ENCODE results near the gene DPYSL5. TPM values are rescaled to one million over a fixed set of nuclear protein-coding genes. Genes with fewer than 3 reads are reported as not detected.

DPYSL5 gene
- total RNA-seq, 2 donors from 2014 or later: 3.1 to 3.5 TPM

DNA sequence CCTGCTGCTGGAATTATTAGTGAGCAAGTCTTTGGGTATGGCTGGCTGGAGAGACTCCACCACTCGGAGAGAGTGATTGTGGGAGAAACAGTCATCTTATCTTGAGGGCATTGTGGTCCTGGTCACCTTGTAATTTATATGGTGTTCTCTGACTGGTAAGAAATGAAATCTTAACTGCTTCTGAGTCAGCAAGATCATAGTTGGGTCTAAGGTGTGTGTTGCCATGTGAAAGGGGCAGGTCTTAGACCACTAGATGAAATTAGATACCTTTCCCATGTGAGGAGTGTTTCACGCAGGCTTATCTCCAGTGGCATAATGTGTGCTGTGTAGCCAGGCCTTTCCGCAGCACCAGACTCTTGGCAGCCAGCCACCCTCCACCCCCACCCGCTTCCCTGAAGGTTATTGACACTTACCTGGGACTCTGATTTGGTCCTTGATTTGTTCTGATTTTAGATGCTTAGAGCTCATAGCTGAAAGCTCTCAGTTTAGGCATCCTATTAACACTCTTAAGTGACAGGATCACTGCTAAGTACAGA, 130.2 kb downstream of the DPYSL5 start:
- Histone ChIP-seq H3K9me3 (ENCODE audit: control insufficient read depth, low read length) (no peaks in the 10 kb centered on the region), H3K27ac (ENCODE audit: low read depth, low read length) (no peak overlapping the region), H3K27me3 (ENCODE audit: control insufficient read depth, insufficient read depth, low read length, poor library complexity, severe bottlenecking) (peaks cover 2% of the 10 kb centered on the region), H3K4me3 (ENCODE audit: low read length) (no peak overlapping the region), H3K4me1 (ENCODE audit: control insufficient read depth, insufficient read depth, low read length) (peaks cover 5% of the 10 kb centered on the region), H3K9ac (ENCODE audit: extremely low read depth, low read length, poor library complexity, severe bottlenecking) (no peak overlapping the region), H3K36me3 (ENCODE audit: control insufficient read depth, insufficient read depth, low read length) (no peaks in the 10 kb centered on the region)
- H3K27me3 Mint-ChIP-seq (ENCODE audit: insufficient read depth): peaks cover 22% of the 10 kb centered on the region
- H3K4me1 Mint-ChIP-seq: no peaks in the 10 kb centered on the region
- no peak for DNase-seq
- H3K4me3 Mint-ChIP-seq: no peak overlapping the region
- no peaks in the 10 kb centered on the region for H3K36me3 Mint-ChIP-seq (ENCODE audit: low read depth)
- no peaks in the 10 kb centered on the region for H3K9me3 Mint-ChIP-seq
- no peak overlapping the region for H3K27ac Mint-ChIP-seq
- TF ChIP-seq, protein P1, sequence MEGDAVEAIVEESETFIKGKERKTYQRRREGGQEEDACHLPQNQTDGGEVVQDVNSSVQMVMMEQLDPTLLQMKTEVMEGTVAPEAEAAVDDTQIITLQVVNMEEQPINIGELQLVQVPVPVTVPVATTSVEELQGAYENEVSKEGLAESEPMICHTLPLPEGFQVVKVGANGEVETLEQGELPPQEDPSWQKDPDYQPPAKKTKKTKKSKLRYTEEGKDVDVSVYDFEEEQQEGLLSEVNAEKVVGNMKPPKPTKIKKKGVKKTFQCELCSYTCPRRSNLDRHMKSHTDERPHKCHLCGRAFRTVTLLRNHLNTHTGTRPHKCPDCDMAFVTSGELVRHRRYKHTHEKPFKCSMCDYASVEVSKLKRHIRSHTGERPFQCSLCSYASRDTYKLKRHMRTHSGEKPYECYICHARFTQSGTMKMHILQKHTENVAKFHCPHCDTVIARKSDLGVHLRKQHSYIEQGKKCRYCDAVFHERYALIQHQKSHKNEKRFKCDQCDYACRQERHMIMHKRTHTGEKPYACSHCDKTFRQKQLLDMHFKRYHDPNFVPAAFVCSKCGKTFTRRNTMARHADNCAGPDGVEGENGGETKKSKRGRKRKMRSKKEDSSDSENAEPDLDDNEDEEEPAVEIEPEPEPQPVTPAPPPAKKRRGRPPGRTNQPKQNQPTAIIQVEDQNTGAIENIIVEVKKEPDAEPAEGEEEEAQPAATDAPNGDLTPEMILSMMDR (conservative IDR thresholded peaks at IDR 0.05): no peak
- 91 to 94% methylated on average over 2 to 4 of the region's 4 CpGs for WGBS, 2 experiments (ENCODE audit: insufficient coverage in 1 of 2, insufficient read length in 1 of 2)

DNA sequence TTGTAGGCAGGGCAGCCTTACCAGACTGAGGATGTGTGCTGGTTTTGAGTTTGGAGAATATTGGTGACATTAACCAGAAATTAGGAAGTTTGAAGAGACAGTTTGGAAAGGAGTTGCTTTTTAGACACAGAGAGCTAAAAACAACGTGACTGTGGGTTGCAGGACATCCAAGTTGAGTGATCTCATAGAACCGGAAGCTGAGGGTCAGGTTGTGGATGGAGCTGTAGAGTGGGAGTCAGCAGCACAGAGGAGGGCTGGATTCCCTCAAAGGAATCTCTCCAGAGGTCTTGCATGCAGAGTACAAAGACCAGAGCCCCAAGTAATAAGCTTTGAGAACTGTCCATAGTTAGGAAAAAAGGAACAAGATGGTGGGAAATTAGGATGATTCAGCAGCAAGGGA, 131.8 kb downstream of the DPYSL5 start:
- Mint-ChIP-seq H3K27ac (no peak overlapping the region), H3K27me3 (ENCODE audit: insufficient read depth) (peaks cover 13% of the 10 kb centered on the region), H3K9me3 (no peaks in the 10 kb centered on the region), H3K4me1 (no peaks in the 10 kb centered on the region), H3K4me3 (no peak overlapping the region), H3K36me3 (ENCODE audit: low read depth) (no peaks in the 10 kb centered on the region)
- no peak overlapping the region for H3K9ac ChIP-seq (ENCODE audit: extremely low read depth, low read length, poor library complexity, severe bottlenecking)
- no peaks in the 10 kb centered on the region for H3K9me3 ChIP-seq (ENCODE audit: control insufficient read depth, low read length)
- no peak for DNase-seq
- 86 to 100% methylated on average over 2 of the region's 2 CpGs for WGBS, 2 experiments (ENCODE audit: insufficient coverage in 1 of 2, insufficient read length in 1 of 2)
- H3K27ac ChIP-seq (ENCODE audit: low read depth, low read length): no peak overlapping the region
- no peaks in the 10 kb centered on the region for H3K27me3 ChIP-seq (ENCODE audit: control insufficient read depth, insufficient read depth, low read length, poor library complexity, severe bottlenecking)
- no peak overlapping the region for H3K4me3 ChIP-seq (ENCODE audit: low read length)
- TF ChIP-seq, protein P1 (conservative IDR thresholded peaks at IDR 0.05): no peak
- no peaks in the 10 kb centered on the region for H3K4me1 ChIP-seq (ENCODE audit: control insufficient read depth, insufficient read depth, low read length)
- H3K36me3 ChIP-seq (ENCODE audit: control insufficient read depth, insufficient read depth, low read length): no peaks in the 10 kb centered on the region

DNA sequence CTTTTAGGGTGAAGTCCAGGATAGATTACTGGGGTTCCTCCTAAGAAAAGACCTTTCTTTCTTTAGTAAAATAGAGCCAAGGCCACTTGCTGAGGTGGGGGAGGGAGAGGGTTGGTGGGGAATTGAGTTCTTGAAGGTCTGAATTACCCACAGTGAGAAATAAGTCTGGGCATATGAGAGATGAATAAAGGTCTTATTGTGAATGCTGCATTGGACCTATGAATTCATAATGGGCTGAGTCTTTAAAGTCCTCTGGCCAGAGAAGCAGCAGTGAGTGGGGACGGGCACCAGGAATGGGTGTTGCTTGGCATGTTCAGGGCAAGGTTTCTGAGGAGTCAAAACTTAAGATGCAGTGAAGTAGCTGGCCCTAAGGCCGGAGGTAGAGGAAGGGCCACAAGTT, 133.0 kb downstream of the DPYSL5 start:
- no peaks in the 10 kb centered on the region for H3K27me3 ChIP-seq (ENCODE audit: control insufficient read depth, insufficient read depth, low read length, poor library complexity, severe bottlenecking)
- Mint-ChIP-seq H3K9me3 (no peaks in the 10 kb centered on the region), H3K4me1 (peaks cover 6% of the 10 kb centered on the region), H3K36me3 (ENCODE audit: low read depth) (no peaks in the 10 kb centered on the region), H3K27me3 (ENCODE audit: insufficient read depth) (peaks cover 6% of the 10 kb centered on the region), H3K4me3 (no peak overlapping the region), H3K27ac (no peak overlapping the region)
- DNase-seq: no peak
- no peaks in the 10 kb centered on the region for H3K9me3 ChIP-seq (ENCODE audit: control insufficient read depth, low read length)
- H3K9ac ChIP-seq (ENCODE audit: extremely low read depth, low read length, poor library complexity, severe bottlenecking): no peak overlapping the region
- 87 to 100% methylated on average over 1 to 2 of the region's 2 CpGs for WGBS, 2 experiments (ENCODE audit: insufficient coverage in 1 of 2, insufficient read length in 1 of 2)
- H3K4me3 ChIP-seq (ENCODE audit: low read length): no peak overlapping the region
- no peak overlapping the region for H3K27ac ChIP-seq (ENCODE audit: low read depth, low read length)
- TF ChIP-seq, protein P1 (conservative IDR thresholded peaks at IDR 0.05): no peak
- no peaks in the 10 kb centered on the region for H3K36me3 ChIP-seq (ENCODE audit: control insufficient read depth, insufficient read depth, low read length)
- no peaks in the 10 kb centered on the region for H3K4me1 ChIP-seq (ENCODE audit: control insufficient read depth, insufficient read depth, low read length)
